SIG-M5 treated with dmso at 0.1 percent for 504 hours (cell line): ENCODE data around the gene TUBB4B.
A peak's percentile ranks its signal among the peaks of the same experiment; 100 is the strongest.

Experiments
- DNase-seq: peaks from one replicate; lab custom pipeline; 2025; ENCODE audit not compliant: unreplicated experiment; lab: John Stamatoyannopoulos, UW

TUBB4B gene

GRCh38 chr9:137225699-137226331, 15.3 kb upstream of the TUBB4B start:
- DNase-seq: no peak

- DNase-seq: peak; percentile 38
Observed at GRCh38 chr9:137226338-137227053, 14.6 kb upstream of the TUBB4B start.

- DNase-seq: peak; percentile 71
Observed at GRCh38 chr9:137227054-137227852, 13.8 kb upstream of the TUBB4B start, which contains the start of gene RNF224. Gene RNF224 (plus strand): TSS chr9:137227502. CDS start chr9:137228336, 834 bp downstream.

- no peak for DNase-seq
Observed at GRCh38 chr9:137227853-137228505, 13.1 kb upstream of the TUBB4B start.

GRCh38 chr9:137228506-137228967, 12.6 kb upstream of the TUBB4B start:
- no peak for DNase-seq

GRCh38 chr9:137228968-137229896, 11.9 kb upstream of the TUBB4B start:
- DNase-seq: no peak

GRCh38 chr9:137229903-137230704, 11.0 kb upstream of the TUBB4B start:
- no peak for DNase-seq

GRCh38 chr9:137230705-137231371, 10.2 kb upstream of the TUBB4B start, which contains the start of gene SLC34A3:
Gene SLC34A3 (plus strand): TSS chr9:137230901. CDS start chr9:137231703, 802 bp downstream.
- no peak for DNase-seq

- DNase-seq: no peak
Observed at GRCh38 chr9:137231372-137232039, 9.6 kb upstream of the TUBB4B start.

GRCh38 chr9:137232101-137232500, 9.0 kb upstream of the TUBB4B start:
- DNase-seq: no peak

- DNase-seq: no peak
Observed at GRCh38 chr9:137232510-137232909, 8.6 kb upstream of the TUBB4B start.

GRCh38 chr9:137233143-137233980, 7.7 kb upstream of the TUBB4B start:
- no peak for DNase-seq

- no peak for DNase-seq
Observed at GRCh38 chr9:137234055-137234697, 6.9 kb upstream of the TUBB4B start.

- DNase-seq: no peak
Observed at GRCh38 chr9:137234758-137235423, 6.2 kb upstream of the TUBB4B start.

- DNase-seq: no peak
Observed at GRCh38 chr9:137235424-137236237, 5.5 kb upstream of the TUBB4B start.
